GM18499 (cell line): Measurements from ENCODE around the gene MRTO4.
"Not testable (repeated sequence)": the region's sequence is repeated elsewhere in the genome, so short reads cannot be mapped to it uniquely, and the experiment has no call there.

Experiments used
- ATAC-seq: cut with Tn5 transposase; IDR thresholded peaks from one replicate; pipeline ENCODE4 v1.9.1; 2021; ENCODE audit warnings: moderate number of reproducible peaks; ENCODE audit not compliant: insufficient read depth, unreplicated experiment

Gene MRTO4

DNA sequence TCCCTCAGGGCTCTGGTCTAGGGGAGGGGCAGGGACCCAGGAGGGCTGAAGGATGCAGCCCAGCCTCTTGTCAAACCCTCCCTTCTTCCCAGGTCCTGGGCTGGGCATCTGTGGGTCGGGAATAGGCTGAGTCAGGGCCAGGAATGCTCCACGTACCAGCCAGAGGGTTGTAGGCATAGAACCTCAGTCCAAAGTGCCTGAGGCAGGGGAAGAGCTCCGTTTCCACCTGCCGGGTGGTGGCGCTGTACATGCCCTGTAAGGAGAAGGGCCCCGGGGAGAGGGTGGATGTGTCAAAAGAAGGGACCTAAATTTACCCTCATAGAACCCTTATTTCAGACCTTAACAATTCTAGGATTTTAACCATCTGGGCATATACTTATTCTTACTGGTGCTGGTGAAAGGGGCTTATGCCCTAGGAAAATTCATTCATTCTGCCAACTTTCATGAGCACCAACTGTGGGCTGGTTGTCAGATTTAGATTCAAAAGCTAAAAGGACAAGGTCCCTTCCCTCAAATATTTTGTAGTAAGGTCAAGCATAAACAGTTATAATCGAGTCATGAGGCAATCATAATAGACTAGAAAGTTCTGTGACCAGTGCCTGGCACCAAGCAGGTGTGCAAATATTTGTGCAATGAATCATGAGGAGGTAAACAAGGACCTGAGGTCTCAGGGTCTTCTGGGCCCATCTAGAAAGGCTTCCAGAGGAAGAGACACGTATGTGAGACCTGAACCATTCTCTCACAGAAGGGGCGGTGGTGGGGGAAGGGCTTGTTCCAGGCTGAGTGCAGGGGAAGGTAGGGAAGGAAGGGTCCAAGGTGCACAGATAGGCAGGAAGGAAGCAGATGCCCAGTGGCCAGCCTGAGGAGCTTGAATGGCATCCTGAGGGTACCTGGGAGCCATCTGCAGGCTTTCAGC, 18.1 kb downstream of the MRTO4 start:
- ATAC-seq: not testable (repeated sequence)

DNA sequence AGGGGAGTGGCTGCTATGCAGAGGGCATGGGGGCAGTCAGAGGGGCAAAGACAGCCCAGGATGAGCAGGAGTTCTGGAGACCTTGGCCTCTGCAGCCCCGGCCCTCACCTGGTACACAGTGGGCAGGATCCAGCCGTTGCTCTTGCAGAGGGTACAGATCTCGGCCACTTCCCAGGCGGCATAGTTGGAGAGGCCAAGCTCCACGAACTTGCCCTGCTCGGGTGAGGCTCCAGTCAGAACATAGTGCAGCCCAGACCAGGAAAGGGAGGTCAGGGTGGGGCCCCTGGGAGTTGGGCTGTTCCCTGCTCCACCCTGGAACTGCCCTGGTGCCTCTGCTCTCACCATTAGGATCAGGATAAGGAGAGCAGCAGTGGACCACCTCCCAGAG, 18.7 kb downstream of the MRTO4 start:
- not testable (repeated sequence) for ATAC-seq

DNA sequence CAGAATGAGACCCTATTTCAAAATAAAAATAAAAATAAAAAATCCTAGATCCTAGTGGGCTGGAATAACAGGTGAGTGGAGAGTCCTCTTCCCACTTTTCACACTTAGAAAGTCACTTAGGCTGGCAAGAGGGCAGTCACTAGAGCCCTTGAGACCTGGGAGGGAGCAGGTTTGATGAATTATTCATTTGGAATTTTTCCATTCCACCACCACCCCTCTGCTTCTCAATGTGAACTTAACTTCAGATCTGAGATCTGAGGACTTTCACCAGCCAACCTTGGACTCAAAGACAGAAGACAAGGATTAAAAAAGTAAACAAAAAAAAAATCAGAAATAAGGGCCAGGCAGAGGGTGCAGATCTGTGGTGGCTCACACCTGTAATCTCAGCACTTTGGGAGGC, 20.5 kb downstream of the MRTO4 start:
- ATAC-seq: no peak

DNA sequence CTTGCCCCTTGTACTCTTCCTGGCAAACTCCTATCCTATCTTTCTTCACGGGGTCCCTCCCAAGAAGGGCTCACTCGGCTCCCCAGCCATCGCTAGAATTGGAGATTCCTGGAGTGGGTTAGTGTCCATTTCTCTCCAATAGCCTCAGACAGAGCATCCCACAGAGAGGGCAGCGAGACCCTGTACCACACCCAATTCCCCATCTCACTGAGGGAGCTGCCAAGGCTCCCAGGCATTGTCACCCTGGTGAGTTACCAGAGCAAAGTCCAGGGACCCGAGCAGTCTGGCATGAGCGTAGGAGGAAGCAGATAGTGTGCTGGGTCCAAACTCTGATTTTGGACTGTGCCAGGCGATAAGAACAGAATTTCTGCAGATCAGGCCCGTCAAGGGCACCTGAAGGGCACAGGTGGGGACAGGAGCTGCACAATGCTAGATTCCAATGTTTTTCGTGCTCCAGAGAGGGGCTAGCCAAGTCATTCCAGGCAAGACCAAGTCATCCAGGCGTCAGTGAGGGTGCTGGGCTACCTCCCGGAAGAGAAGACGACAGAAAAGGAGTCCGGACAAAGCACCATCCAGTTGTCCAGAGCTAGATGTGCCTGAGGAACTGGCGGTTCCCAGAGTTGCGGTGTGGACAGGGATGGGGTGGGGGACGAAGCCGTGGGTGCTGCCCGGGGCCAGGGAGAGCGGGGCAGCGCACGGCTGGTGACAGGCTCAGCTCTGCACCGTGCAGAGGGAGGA, 21.7 kb downstream of the MRTO4 start:
- ATAC-seq: no peak

DNA sequence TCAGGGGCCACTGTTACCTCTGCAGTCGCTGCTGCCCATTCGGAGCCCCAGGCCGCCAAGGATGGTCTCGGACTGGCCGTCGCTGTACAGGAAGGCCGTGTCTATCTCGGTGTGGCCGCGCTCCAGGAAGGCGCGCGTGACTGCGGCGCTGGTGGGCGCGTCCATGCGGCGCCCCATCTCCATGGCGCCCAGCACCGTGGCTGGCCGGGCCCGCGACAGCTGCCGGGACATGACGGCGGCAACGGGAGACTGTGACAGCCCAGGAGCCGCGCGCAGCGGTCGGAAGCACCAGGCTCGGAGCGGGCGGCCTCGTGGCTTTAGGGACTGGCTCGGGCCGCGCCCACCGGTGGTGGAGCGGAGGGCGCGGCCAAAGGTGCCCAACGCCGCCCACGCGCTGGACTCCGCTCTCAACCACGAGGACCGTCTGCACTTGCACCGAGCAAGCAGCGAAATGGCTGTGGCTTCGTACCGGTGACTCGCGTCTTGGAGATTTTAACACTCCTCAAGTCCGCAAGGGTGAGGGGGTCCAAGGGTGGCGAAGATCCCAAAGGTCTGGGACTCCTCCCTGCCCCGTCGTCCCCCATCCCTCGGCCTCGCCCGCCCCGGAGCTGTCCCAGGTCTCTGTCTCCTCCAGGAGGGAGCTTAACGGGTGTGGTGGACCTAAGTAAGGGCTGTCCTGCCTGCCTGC, 22.4 kb downstream of the MRTO4 start:
- not testable (repeated sequence) for ATAC-seq

DNA sequence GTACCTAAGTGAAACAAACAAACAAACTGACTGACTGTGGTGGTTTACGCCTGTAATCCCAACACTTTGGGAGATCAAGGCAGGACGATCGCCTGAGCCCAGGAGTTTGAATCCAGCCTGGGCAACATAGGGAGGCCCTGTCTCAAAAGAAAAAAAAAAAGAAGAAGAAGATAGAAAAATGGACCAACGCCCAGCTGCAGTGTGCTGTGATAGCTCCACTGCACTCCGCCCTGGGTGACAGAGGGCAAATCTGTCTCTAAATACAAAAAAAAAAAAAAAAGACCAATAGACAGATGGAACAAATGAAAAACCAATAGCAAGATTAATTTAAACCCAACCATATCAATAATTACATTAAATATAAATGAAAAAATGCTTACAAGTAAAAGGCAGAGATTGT, 23.0 kb downstream of the MRTO4 start:
- ATAC-seq: no peak

DNA sequence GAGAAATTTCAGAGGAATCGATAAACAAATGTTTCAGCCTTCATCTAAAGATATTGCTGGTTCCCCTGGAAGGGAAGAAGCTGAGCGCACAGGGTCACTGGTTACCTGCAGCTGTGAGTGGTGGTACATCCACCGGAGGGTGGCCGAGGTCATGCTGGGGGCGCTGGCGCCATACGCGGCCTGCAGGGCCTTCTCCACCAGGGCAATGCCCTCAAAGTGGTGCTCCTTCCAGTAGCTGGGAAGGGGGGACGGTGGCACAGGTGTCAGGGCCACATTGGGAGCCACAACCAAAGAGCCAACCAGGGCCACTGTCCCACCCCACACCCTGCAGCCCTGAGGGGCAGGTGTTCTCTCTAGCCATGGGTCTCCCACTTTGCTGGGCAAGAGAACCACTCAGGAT, 32.3 kb downstream of the MRTO4 start:
- no peak for ATAC-seq

DNA sequence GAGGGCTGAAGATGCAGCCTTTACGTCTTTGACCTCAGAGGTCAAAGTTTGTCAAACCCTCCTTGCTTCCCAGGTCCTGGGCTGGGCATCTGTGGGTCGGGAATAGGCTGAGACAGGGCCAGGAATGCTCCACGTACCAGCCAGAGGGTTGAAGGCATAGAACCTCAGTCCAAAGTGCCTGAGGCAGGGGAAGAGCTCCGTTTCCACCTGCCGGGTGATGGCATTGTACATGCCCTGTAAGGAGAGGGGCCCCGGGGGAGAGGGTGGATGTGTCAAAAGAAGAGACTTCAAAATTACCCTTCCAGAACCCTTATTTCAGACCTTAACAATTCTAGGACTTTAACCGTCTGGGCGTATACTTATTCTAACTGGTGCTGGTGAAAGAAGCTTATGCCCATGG, 33.3 kb downstream of the MRTO4 start:
- no peak for ATAC-seq

- ATAC-seq: not testable (repeated sequence)
These were observed 33.8 kb downstream of the MRTO4 start for GRCh38 chr1:19285366-19285765.

DNA sequence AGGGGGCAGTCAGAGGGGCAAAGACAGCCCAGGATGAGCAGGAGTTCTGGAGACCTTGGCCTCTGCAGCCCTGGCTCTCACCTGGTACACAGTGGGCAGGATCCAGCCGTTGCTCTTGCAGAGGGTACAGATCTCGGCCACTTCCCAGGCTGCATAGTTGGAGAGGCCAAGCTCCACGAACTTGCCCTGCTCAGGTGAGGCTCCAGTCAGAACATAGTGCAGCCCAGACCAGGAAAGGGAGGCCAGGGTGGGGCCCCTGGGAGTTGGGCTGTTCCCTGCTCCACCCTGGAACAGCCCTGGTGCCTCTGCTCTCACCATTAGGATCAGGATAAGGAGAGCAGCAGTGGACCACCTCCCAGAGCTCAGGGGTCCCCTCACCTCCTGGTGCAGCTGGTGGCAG, 34.2 kb downstream of the MRTO4 start:
- not testable (repeated sequence) for ATAC-seq

DNA sequence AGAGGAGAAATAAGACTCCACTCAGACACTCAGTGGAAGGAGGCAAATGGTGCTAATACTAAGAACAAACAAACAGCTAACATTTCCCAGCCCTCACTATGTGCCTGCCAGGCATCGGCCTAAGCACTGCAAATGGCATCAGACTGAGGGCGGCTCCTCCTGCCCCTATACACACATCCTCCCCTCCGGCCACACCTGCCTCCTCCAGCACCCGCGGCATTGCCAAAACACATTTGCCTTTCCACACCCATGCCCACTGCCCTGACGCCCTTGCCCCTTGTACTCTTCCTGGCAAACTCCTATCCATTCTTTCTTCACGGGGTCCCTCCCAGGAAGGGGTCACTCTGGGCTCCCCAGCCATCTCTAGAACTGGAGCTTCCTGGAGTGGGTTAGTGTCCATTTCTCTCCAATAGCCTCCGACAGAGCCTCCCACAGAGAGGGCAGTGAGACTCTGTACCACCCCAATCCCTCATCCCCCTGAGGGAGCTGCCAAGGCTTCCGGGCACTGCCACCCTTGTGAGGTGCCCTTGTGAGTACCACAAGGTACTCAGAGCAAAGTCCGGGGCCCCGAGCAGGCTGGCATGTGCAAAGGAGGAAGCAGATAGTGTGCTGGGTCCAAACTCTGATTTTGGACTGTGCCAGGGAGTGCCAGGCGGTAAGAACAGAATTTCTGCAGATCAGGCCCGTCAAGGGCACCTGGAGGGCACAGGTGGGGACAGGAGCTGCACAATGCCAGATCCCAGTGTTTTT, 36.0 kb downstream of the MRTO4 start:
- no peak for ATAC-seq

DNA sequence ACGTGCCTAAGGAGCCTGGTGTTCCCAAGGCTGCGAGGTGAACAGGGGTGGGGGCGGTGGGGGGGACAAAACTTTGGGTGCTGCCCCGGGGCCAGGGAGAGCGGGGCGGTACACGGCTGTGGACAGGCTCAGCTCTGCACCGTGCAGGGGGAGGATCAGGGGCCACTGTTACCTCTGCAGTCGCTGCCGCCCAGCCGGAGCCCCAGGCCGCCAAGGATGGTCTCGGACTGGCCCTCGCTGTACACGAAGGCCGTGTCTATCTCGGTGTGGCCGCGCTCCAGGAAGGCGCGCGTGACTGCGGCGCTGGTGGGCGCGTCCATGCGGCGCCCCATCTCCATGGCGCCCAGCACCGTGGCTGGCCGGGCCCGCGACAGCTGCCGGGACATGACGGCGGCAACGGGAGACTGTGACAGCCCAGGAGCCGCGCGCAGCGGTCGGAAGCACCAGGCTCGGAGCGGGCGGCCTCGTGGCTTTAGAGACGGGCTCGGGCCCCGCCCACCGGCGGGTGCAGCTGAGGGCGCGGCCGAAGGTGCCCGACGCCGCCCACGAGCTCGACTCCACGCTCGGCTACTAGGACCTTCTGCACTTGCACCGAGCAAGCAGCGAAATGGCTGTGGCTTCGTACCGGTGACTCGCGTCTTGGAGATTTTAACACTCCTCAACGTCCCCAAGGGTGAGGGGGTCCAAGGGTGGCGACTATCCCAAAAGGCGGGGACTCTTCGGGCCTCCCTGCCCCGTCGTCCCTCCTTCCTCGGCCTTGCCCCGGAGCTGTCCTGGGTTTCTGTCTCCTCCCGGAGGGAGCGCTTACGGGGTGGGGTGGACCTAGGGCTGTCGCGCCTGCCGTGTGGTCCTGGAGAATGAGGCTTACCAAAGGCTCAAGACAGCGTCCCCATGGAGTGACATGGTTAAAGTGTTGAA, 37.0 kb downstream of the MRTO4 start, which contains the start of gene AKR7A3:
Gene AKR7A3, minus strand, starts transcription at position 447 of the 918 bp plus-strand sequence. Its CDS starts 61 bp downstream, at position 386.
- ATAC-seq: not testable (repeated sequence)

DNA sequence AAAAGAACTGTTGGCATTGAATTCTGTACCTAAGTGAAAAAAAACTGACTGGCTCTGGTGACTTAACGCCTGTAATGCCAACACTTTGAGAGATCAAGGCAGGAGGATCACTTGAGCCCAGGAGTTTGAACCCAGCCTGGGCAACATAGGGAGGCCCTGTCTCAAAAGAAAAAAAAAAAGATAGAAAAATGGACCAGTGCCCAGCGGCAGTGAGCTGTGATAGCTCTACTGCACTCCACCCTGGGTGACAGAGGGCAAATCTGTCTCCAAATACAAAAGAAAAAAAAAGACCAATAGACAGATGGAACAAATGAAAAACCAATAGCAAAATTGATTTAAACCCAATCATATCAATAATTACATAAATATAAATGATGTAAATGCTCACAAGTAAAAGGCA, 37.6 kb downstream of the MRTO4 start:
- ATAC-seq: no peak

GRCh38 chr1:19294638-19295037, 43.0 kb downstream of the MRTO4 start:
- ATAC-seq: no peak

DNA sequence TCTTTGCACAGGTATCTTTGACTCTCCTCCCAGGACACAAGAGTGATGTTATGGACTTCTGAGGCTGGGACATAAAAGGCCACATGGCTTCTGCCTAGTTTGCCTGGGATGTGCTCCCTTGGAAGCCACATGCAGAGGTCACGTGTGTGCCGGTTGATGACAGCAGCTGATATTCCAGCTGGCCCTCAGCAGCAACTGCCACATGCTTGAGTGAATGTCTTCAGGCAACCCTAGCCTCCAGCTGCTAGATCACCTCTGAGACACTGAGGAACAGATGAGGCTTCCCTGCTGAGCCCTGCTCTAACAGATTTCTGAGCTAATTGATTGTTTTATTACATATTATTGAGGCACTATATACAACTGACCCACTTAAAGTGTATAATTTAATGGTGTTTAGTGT, 48.6 kb downstream of the MRTO4 start:
- no peak for ATAC-seq

DNA sequence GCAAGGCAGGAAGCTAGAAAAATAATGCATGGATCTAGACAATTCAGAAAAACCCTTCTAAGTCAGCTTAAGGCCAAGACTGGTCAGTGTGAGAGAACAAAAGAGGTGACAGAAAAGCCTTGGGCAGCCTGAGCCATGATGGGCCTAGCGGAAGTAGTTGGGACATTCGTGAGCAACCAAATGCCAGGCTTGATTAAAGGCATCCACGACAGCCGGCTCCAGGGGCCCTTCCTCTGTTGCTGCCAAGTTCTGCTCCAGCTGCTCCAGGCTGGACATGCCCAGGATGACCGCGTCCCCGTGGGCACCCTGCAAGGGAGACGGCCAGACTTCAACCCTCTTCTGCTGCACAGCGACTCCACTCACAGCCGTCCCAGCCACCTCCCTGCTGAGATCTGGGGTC, 52.5 kb downstream of the MRTO4 start:
- ATAC-seq: not testable (repeated sequence)

- ATAC-seq: no peak
These were observed 54.3 kb downstream of the MRTO4 start for GRCh38 chr1:19305880-19306279.

DNA sequence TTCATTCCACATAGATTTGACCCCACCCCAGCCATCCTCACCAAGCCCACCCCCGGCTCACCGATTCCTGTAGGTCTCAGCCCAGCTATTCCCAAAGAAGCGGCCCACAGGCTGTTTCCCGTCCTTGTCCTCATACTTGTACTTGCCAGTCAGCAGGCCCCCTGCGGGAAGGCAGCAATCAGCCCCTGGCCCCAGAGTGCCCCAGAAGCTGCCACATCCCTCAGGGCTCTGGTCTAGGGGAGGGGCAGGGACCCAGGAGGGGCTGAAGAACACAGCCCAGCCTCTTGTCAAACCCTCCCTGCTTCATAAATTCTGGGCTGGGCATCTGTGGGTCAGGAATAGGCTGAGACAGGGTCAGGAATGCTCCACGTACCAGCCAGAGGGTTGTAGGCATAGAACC, 55.3 kb downstream of the MRTO4 start:
- ATAC-seq: no peak
